ENCODE results near the gene IMP4.

The IMP4 gene

DNA sequence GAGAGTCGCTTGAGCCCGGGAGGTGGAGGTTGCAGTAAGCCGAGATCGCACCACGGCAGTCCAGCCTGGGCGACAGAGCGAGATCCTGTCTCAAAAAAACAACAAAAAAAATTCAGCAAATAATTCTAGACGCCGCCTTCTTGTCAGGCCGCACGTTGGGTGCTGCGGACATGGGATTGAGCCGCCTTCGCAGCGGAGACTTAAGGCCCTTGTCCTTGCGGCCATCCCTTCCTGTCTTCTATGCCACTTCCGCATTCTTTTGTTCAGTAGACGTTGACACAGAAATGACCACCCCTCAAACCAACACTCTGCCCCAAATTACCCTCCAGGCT is 29.0 kb downstream of the IMP4 start:
- peak overlapping the region; percentile 95 to 97 for H3K27ac Mint-ChIP-seq
- H3K4me1 Mint-ChIP-seq (ENCODE audit: low read depth in 2 of 2), result peaks cover 60 to 62% of the 10 kb centered on the region in 2 donors
- peaks cover 34% of the 10 kb centered on the region for H3K36me3 Mint-ChIP-seq (ENCODE audit: insufficient read depth)
- H3K27me3 Mint-ChIP-seq, result no peaks in the 10 kb centered on the region
- ATAC-seq (replicated peaks), result peak; percentile 1
- no peaks in the 10 kb centered on the region for H3K9me3 Mint-ChIP-seq
- peak overlapping the region; percentile 83 to 88 for H3K4me3 Mint-ChIP-seq
- DNase-seq, result no peak

DNA sequence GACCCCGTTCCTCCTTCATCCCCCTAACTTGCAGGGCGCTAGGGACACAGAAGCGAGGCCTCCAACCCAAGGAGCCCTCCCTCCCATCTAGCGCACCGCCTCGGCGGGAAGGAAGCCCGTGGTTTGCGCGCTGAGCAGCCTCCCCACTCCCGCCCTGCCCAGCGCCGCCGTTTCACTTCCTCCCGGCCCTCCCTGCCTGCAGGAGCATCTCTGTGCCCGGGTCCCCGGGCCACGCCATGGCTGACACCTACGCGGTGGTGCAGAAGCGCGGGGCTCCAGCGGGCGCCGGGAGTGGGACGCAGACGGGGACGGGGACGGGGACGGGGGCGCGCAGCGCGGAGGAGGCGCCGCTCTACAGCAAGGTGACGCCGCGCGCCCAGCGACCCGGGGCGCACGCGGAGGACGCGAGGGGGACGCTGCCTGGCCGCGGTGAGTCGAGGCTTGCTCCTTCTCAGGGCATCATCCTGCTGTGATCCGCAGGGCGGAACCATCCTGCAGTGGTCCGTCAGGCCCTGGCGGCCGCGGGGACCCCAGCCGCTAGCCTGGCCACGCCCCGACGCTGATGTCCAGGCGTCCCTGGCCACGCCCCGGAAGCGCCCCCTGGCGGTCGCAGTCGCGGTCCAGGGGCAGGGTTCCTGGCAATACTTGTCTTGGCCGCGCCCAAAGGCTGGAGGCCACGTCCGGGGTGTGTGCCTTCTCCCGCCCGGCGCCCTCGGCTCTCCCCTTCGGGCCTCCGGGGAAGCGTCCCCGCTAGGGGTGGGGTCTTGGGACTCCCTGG is 29.5 kb downstream of the IMP4 start:
- H3K27me3 Mint-ChIP-seq, result no peaks in the 10 kb centered on the region
- ATAC-seq (replicated peaks), result peak; percentile 74
- H3K4me1 Mint-ChIP-seq (ENCODE audit: low read depth in 2 of 2), result peaks cover 63 to 67% of the 10 kb centered on the region in 2 donors
- peak overlapping the region; percentile 95 to 97 for H3K27ac Mint-ChIP-seq
- peak; percentile 61 to 69 (median 64) for DNase-seq
- H3K4me3 Mint-ChIP-seq, result peak overlapping the region; percentile 83 to 88
- H3K9me3 Mint-ChIP-seq, result no peaks in the 10 kb centered on the region
- peaks cover 34% of the 10 kb centered on the region for H3K36me3 Mint-ChIP-seq (ENCODE audit: insufficient read depth)

DNA sequence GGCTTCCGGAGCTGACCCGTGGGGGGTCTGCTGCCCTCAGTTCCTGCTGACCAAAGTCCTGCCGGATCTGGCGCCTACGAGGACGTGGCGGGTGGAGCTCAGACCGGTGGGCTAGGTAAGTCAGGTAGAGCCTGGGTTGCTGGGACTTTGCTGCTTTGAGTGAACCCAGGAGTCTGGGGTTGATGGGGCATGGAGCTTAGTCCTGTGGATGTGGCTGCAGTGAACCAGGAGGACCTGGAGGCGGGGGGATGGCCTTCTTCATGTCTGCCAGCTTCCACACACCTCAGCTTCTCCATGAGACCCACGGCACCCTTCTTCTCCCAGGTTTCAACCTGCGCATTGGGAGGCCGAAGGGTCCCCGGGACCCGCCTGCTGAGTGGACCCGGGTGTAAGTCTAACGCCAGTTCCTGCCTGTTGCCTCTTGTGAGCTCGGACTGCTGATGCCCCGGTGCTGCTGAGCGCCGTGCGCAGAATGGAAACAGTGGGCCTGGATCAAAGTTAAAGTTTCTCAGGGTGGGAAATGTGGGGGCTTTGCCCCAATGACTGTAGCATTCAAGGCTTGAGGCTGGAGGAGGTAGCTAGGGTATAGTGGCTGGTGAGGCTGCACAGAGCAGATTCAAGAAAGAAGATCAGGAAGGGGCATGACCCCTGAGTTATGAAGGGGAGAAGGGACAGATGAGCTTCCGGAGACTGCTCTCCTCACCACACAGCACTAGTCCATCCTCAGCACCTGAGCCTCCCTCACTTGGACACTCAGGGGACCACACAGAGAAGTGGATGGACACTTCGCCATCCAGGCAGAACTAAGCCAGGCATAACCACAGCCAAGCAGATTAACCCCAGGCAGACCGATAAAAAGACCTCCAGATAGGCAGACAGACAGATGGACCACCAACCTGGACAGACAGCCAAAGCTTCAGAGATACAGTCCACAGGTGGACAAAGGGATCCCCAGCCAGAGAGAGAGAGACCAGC is 30.4 kb downstream of the IMP4 start:
- Mint-ChIP-seq H3K36me3 (ENCODE audit: insufficient read depth) (peaks cover 34% of the 10 kb centered on the region), H3K4me3 (peak overlapping the region; percentile 83 to 88), H3K9me3 (no peaks in the 10 kb centered on the region), H3K27ac (peak overlapping the region; percentile 95 to 97), H3K27me3 (no peaks in the 10 kb centered on the region), H3K4me1 (ENCODE audit: low read depth in 2 of 2) (peaks cover 69 to 72% of the 10 kb centered on the region in 2 donors)
- no peak for DNase-seq
- no peak for ATAC-seq (replicated peaks)

DNA sequence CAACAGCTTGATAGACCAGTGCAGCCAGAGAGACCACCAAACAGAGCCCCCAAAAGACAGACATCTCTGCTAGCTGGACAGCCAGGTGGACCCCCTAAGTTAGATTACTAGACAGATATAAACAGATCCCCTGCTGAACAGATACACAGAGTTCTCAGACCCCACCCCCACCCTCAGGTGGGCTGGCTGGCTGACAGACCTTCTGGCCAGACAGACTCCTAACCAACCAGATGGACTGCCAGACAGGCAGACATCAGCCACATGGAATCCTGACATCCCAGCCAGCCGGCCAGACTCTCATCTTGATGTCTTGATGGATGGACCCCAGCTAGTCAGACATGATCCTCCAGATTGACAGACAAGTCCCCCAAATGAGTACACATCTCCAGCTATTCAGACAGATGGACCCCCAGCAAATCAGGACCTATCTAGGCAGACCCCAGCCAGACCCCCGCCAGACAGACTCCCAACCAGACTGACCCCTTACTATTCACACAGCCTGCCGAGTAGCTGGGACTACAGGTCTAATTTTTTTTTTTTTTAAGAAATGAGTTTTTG is 31.2 kb downstream of the IMP4 start:
- no peak for DNase-seq
- ATAC-seq (replicated peaks), result no peak
- peaks cover 69 to 72% of the 10 kb centered on the region in 2 donors for H3K4me1 Mint-ChIP-seq (ENCODE audit: low read depth in 2 of 2)
- peaks cover 34% of the 10 kb centered on the region for H3K36me3 Mint-ChIP-seq (ENCODE audit: insufficient read depth)
- H3K27me3 Mint-ChIP-seq, result no peaks in the 10 kb centered on the region
- H3K4me3 Mint-ChIP-seq, result peak overlapping the region; percentile 83 to 88
- no peaks in the 10 kb centered on the region for H3K9me3 Mint-ChIP-seq
- peak overlapping the region; percentile 95 to 97 for H3K27ac Mint-ChIP-seq

DNA sequence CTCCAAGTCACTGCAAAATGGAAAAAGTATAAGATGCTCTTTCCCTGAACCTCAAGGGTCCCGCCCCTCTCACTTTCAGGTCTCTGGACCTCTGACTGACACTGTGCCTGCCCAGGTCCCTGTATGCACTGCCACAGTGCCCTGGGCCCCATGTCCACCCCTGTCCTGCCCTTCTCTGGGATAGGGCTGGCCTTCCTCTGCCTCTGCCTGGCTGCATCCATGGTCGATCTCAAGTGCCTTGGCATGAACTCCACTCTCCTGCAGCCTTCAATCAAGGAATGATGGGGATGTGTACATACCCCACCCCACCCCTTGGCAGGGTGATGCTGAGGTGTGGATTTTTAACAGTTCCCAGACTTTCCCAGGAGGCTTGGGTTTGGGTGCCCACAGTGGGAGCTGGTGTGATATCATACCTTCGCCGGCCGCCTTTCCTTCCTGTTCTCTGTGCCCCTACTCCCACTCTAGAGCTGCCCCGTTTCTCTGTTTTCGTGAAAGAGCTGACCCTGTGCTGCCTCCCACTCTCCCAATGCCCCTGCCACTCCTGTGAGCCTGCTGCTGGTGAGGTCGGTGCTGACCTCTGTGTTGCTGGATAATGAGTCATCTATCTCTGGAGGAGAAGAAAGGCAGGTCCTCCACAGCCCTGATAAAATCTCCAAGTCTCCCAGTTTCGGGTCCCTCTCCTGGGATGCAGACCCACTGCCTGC is 32.0 kb downstream of the IMP4 start:
- no peak for DNase-seq
- Mint-ChIP-seq H3K4me3 (peak overlapping the region; percentile 83 to 88), H3K27ac (peak overlapping the region; percentile 95 to 97)

DNA sequence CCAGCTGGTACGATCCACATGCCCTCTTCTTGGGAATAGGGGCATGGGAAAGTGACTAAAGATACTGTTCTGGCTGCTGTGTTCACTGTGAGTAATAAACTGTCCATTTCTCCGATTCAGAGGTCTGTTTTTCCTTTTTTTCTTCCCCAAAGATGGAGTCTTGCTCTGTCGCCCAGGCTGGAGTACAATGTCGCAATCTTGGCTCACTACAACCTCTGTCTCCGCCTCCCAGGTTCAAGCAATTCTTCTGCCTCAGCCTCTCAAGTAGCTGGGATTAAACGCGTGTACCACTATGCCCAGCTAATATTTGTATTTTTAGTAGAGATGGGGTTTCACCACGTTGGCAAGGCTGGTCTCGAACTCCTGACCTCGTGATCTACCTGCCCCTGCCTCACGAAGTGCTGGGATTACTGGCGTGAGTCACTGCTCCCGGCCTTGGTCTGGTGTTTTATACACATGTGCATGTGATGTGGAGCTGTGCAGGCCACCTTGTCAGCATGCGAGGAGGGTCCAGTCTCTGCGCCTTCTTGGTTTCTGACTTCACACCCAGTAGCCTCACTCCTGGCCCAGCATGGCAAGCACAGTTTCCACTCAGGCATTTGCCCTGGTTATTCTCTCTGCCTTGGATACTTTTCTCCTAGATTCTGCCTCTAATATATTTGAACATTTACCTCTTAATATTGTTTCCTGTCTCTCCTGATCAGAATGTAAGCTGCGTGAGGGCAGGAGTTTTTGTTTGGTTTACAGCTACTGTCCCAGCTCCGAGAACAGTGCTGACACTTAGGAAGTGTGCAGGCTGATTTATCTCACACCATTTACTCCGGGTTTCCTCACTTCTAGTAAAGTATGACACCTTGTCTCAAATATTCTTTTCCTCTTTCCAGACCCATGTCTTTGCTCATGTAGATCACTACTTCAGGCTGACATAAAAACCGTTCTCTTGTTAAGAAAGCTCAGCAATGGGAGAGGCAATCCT is 32.9 kb downstream of the IMP4 start:
- H3K27me3 Mint-ChIP-seq, result no peaks in the 10 kb centered on the region
- DNase-seq (no peak), ATAC-seq (replicated peaks) (no peak)
- H3K27ac Mint-ChIP-seq, result peak overlapping the region; percentile 95 to 97
- H3K4me3 Mint-ChIP-seq, result peak overlapping the region in 1 of 2 donors; percentile 42
- peaks cover 72 to 74% of the 10 kb centered on the region in 2 donors for H3K4me1 Mint-ChIP-seq (ENCODE audit: low read depth in 2 of 2)
- H3K36me3 Mint-ChIP-seq (ENCODE audit: insufficient read depth), result peaks cover 30% of the 10 kb centered on the region
- no peaks in the 10 kb centered on the region for H3K9me3 Mint-ChIP-seq

More for the DNA sequence above, 32.0 kb downstream of the IMP4 start:
- peaks cover 72 to 74% of the 10 kb centered on the region in 2 donors for H3K4me1 Mint-ChIP-seq (ENCODE audit: low read depth in 2 of 2)
- H3K36me3 Mint-ChIP-seq (ENCODE audit: insufficient read depth), result peaks cover 34% of the 10 kb centered on the region
- ATAC-seq (replicated peaks), result no peak
- H3K27me3 Mint-ChIP-seq, result no peaks in the 10 kb centered on the region
- H3K9me3 Mint-ChIP-seq, result no peaks in the 10 kb centered on the region

DNA sequence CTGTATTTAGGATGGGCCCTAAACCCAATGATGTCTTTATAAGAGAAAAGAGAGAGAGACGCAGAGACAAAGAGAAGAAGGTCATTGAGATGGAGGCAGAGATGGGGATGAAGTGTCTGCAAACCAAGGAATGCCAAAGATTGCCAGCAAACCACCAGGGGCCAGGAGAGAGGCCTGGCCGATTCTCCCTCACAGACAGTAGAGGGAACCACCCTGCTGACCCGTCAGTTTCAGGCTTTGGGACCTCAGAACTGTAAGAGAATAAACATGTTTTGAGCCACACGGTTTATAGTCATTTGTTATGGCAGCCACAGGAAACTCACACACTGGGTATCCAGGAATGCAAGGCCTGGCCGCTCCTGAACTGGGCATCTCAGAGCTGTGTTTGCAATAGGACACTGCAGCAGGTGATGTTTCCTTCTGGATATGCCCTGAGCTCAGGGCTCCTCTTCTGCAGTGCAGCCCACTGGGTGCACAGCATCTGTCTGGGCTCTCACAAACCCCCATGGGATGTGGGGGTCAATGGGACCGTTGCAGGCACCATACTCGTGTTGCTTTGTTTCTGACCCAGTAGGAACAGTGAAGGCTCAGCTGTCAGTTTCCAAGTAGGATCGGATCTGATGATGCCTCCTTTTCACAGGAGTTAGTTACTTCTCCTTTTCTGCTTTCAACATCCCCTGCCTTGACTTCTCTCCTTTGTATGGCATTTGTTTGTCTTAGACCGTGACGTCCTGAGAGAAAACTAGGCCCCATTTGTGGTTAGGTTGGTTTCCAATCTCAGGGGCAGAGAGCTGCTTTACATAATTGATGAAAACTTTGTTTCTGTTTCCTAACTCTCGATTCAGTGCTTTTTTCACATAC is 34.0 kb downstream of the IMP4 start:
- DNase-seq, result no peak
- Mint-ChIP-seq H3K9me3 (no peaks in the 10 kb centered on the region), H3K27ac (peak overlapping the region; percentile 80 to 92), H3K4me1 (ENCODE audit: low read depth in 2 of 2) (peaks cover 63 to 65% of the 10 kb centered on the region in 2 donors), H3K27me3 (no peaks in the 10 kb centered on the region), H3K4me3 (peak overlapping the region in 1 of 2 donors; percentile 42), H3K36me3 (ENCODE audit: insufficient read depth) (peaks cover 20% of the 10 kb centered on the region)
- ATAC-seq (replicated peaks), result no peak

DNA sequence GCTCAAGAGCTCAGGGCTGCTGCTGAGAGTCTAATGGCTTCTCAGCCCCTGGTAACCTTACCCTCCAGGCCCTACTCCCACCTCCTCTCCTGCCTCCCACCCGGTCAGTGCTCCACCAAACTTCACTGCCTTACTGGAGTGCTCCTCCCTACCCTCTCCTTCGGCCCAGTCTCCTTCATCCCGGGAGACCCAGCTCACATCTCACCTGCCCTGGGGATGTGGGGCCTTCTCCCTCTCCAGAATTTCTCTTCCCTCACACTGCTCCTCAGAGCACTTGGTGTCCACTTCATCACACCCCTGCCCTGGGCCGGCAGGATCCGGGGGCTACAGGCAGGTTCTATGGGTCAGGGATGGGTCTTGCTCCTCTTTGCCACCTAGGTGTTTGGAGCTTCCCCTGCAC is 34.8 kb downstream of the IMP4 start:
- no peak for DNase-seq
- no peaks in the 10 kb centered on the region for H3K9me3 Mint-ChIP-seq
- H3K4me3 Mint-ChIP-seq, result no peak overlapping the region

DNA sequence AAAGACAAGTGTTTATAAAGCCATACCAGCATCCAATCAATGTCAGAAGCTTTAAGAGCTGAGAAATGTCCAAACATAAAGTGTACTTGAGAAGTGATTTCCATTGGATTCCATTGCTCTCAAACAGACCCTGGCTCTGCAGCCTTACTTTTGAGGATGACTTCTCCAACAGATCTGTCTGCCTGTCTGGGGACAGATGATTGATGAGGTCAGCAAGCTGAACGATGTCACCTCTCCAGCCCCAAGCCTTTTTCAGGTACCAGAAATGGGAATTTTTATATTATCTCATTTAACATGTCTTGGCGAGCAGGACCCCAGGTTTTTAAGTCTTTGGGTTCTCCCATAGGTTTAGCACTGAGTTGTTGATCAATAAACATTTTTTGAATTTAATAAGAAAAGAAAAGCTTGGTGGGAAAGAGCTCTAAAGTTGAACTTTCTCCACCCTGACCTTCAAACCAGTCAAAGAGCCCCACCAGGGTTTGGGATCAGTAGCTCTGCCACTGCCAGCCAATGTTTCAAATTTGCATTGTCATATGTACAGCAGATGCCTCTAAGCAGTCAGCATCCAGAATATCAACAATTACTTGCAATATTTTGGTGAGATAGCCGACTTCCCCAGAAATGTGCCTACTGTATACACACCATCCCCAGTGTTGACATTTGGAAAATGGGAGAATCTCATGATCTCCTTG is 35.7 kb downstream of the IMP4 start:
- Mint-ChIP-seq H3K4me3 (no peak overlapping the region), H3K27ac (peak overlapping the region; percentile 3 to 92), H3K27me3 (no peaks in the 10 kb centered on the region), H3K9me3 (no peaks in the 10 kb centered on the region), H3K4me1 (ENCODE audit: low read depth in 2 of 2) (peaks cover 53 to 67% of the 10 kb centered on the region in 2 donors), H3K36me3 (ENCODE audit: insufficient read depth) (peaks cover 22% of the 10 kb centered on the region)
- ATAC-seq (replicated peaks) (no peak), DNase-seq (no peak)

More for the DNA sequence above, 34.8 kb downstream of the IMP4 start:
- no peak for ATAC-seq (replicated peaks)
- Mint-ChIP-seq H3K4me1 (ENCODE audit: low read depth in 2 of 2) (peaks cover 59 to 69% of the 10 kb centered on the region in 2 donors), H3K27ac (peak overlapping the region; percentile 80 to 92), H3K36me3 (ENCODE audit: insufficient read depth) (peaks cover 20% of the 10 kb centered on the region), H3K27me3 (no peaks in the 10 kb centered on the region)

DNA sequence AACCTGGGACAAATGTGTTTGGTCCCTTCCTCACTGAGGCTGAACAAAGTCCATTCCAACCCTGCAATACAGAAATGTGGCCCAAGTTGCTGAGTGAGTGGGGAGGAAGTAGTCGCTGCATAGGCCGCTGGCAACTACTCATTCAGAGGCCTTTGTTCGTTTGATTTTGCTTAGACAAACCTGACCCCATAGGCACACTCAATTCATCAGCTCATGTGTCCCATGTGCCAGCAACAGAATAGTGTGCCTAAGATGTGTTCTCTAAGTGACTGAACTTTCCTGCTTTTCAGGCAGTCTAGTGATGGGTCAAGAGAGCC is 36.2 kb downstream of the IMP4 start:
- Mint-ChIP-seq H3K27me3 (no peaks in the 10 kb centered on the region), H3K36me3 (ENCODE audit: insufficient read depth) (peaks cover 21% of the 10 kb centered on the region), H3K9me3 (no peaks in the 10 kb centered on the region), H3K27ac (peak overlapping the region; percentile 3 to 92), H3K4me3 (no peak overlapping the region), H3K4me1 (ENCODE audit: low read depth in 2 of 2) (peaks cover 48 to 62% of the 10 kb centered on the region in 2 donors)
- no peak for DNase-seq
- ATAC-seq (replicated peaks), result no peak

All from effector memory CD8-positive, alpha-beta T cell (primary cell).